NCI-H2029 (cell line): ENCODE measurements around the gene ARID1B.
A peak's percentile ranks its signal among the peaks of the same experiment; 100 is the strongest.

Source experiments
- DNase-seq: peaks from one replicate; lab custom pipeline; 2025; lab: John Stamatoyannopoulos, UW

Gene ARID1B

DNA sequence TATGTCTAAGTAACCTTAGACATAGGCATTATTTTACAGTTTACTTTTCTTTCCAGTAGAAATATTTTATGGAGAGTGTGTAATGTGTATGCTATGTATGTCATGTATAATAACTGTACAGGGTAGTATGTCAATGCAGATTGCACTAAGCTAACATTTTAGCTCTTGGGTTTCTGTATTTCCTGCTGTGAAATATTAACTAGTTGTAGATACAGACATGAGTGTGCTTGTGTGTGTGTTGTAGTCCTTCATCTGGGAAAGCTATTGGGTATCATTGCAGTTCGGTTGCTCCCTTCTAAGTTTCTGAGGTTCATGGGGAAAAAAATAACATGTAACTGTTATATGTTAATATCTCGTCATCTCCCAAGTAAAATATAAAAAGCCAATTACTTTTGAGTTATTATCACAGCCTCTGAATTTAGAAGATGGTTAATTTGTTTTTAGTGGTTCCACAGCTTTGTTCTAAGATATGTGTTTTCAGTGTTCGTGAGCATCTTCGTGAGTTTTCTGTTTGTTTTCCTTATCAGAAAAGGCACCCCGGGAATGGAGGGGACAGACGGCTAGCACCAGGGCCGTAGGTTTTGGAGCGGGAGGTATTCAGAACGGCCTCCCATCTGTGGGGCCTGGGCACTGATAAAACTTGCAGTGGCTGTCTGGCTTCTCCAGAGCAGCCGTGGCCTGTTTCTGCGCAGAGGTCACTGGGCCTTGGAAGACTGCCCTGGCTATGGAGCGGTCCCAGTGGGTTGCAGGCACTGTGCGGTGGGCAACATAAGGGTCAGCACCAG lies 215.0 kb downstream of the ARID1B start:
- no peak for DNase-seq

DNA sequence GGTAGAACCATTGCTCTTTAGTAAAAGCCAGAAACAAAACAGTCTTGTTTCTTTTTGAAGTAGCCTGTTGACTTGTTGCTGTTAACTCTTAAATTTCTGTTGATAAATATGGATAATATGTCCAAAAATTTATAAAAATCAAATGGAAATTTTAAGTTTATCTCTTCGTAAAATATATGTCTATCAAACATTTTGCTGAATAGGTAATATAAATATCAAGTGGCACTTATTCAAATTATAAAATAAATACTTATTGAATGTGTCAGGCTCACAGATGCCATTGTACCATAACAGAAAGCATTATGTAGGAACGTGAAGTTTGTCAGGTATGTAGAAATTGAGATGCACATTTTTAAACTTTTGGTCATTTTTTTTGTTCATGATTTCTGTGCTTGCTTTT lies 216.5 kb downstream of the ARID1B start:
- no peak for DNase-seq

DNA sequence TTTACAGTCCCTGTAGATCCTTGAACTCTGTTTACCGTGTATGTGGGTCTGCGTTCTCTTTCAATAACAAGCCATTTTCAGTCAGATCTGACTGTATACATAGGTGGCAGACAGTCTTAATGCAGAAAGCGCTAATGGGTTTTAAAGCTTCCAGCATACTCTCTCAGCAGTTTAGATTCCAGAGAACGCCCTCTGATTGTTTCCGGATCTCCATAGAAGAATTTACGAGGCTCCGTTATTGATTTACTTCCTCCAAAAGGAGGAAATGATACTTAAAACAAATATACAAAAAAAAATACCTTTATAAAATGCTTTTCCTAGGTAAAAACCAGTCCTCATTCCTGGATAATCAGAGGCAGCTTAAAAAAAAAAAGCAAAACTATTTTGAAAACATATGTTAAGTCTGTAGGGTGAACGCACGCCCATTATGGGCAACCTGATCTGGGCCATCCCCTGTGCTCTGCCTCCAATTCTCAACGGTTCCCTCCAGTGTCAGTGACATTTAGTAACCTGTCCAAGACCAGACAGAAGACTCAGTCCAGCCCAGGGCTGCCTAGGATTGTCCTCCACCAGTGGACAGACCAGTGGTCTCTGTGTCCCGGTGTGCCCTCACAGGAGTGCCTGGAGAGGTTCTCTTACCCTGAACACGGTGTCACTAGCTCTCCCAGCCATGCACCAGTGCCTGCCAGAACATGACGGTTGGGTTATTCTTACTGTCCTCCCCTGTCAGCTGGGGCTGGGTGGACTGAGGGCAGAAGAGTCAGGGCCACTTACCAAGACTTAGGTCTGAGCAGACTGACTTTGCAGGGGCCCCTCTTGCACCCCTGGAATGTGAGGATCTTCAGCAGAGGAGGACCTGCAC lies 217.3 kb downstream of the ARID1B start:
- no peak for DNase-seq

DNA sequence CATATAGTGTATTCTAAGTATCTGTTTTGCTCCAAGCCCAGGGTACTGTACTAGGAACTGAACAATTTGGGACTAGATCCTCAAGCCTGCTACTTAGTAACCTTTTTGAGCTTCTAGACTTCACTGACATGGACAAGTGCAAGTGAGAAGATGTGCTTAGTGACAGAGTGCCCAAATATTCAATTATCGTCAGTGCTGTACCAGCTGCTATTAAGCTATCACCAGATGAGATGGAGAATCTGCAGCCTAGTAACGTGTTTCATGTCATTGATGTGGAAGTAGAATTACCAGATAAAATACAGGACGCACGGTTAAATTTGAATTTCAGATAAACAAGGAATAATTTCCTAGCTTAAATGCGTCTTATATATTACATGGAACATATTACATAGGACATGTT lies 218.3 kb downstream of the ARID1B start:
- no peak for DNase-seq

DNA sequence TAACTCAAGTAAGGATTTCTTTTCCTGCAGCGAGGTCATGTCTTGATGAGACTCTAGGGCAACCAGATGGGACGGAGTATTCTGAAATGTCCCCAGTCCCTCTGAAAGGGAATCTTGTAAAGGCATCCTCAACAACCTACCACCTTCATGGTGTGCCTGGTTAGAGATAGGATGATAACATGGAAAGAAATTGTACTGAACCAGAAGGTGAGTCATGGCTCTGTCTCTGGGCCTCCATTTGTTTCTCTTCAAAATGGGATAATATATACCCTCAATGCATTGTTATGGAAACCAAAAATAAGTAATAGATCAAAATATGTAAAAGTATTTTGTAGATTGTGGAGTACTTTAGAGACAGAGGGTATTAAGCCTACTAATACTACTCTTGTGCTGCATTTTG lies 219.1 kb downstream of the ARID1B start:
- no peak for DNase-seq

DNA sequence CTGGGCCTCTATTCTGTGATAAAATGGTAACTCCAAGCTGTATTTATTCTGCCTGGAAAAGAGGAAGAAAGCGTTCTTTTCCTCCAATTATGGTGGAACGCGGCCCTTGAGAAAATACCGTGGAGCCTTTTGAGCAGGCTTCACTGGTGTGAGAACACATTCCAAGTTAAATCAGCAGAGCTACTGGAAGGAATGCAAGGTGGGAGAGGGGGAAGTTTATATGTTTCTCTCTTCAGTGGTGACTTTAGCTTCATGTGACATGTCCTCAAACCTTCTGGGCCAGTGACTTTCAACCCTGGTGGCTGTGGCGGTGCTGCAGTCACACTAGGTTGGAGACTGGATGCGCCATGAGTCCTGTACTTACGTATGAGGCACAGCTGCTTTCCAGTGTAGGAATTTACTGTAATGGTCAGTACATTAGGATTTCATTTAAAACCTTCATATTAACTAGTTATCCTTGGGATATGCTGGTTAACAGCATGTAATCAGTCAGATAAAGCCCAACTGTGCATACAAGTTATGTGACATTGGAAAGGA lies 221.7 kb downstream of the ARID1B start:
- DNase-seq, result no peak

DNA sequence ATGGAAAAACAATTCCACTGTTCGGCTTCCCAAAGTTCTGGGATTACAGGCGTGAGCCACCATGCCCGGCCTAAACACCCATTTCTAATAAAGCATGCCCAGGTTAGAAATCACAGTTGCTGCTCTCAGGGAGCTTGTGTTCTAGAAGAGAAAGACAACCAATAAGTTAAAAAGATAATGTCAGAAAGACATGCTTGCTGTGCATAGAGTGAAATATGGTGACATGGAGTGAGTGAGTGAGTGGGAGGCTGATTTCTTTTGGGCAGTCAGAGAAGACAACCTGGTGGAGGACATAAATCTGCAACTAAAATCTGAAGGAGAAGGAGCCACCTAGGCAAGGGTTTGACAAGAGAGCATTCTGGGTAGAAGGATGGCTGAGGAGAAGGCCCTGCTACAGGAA lies 222.6 kb downstream of the ARID1B start:
- DNase-seq, result no peak

DNA sequence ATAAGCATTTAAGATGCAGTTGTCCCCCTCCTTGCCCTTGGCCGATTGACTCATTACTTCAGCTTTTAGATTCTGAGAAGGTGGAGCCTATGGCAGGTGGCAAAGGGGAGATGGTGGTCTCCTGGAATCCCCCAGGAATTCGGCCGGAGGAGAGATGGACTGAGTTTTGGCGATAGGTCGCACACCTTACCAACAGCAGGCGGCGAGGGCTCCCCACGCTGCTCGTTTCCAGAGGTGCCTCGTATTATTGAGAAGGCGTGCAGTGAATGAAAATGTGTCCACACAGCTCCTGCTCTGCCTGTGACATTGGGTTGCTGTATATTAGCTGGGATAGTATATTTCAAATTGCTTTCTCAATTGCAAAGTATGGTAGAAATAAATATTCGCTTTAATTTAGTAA lies 224.5 kb downstream of the ARID1B start:
- no peak for DNase-seq

DNA sequence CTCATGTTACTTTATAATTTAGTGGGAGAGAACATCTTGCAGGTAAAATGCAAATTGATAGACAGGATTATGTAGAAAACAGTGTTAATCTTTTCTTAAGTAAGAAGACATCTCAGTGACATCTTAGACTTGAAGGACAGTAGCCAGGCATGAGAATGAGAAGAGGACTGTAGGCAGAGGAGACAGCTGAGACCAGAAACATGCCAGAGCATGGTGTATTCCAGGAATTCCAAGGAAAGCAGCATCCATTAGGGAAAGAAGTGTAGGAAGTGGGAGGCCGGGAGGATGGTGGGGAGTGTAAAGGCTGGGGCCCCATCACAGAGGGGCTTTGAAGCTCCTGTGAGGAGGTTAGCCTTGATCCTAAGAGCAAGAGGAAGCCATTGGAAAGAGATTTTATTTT lies 225.6 kb downstream of the ARID1B start:
- DNase-seq, result no peak

DNA sequence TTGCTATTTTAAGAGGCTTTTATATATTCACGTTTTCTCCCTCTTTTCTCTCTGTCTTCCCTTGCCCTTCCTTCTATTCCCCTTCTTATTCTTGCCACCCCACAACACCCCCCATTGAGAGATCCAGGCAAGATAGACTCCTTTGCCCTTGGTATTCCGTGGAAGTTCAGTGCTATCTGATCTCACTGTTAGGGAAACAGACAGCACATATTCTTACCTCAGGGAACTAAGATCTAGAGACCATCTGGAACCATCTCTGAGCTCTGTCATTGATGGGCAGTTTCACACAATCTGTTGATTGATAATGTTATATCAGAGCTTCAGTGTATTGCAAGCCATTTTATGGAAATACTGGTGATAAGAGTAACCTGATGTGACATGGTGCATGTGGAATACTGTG lies 228.8 kb downstream of the ARID1B start:
- DNase-seq, result no peak

DNA sequence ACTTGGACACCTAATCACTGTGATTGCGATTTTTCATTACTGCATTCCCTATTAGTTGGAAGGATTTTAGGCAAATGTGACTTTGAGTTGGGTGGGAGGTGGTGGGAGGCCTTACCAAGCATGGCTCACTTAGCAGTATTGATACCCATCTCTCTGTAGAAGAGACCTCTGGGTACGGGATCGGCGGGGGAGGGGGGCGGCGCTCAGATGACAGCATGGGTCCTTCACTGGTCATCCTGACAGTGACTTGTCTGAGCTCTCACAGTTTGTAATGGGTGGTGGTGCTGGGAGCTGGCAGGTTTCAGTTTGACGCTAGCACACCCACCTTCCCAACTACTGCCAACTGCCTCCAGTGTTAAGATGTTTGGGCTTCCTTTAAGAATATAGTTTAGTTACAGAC lies 231.4 kb downstream of the ARID1B start:
- DNase-seq, result no peak

DNA sequence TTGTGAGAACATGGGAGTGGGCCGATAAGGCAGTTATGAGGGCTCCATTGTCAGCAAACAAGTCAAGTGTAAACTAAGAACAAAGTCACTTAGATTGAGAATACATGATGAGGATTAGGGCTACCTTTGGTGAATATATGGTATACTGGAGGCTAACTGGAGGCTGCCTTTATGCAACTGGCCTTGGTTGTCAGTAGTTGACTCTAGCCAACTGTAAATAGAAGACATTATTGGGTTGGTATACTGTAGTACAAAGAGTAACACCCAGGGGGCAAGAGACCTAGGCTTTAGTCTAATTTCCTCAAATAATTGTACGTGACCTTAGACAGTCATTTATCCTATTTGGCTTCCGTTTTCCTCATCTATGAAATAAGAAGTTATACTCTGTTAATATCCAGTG lies 235.2 kb downstream of the ARID1B start:
- no peak for DNase-seq

DNA sequence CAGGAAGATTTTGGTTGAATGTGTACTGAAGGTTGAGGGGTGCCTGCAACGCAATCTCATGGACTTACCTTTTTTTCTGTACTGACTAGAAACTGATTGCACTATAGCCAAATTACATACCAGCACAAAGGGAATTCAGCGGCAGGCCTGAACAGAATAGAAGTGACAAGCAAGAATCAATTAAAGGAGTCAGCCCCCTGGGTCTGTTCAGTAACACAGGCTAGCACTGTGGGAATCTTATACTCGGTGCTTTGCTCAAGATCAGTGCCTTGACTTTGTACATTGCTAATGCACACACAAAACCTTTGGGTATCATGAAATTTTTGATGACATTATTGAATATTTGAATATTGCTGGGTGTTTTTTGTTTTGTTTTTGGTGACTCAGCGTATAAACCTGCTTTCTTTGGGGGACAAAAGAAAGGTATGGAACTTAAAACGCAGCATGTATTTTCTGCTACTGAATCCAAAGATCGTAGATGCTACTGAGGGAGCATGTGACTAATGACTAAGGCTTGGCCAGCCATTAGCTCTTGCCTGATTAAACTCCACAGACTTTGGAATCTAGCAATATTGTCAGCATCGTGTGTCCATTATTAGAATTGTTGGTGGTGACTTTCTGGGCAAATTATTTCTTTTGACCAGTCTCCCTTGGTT lies 236.6 kb downstream of the ARID1B start:
- no peak for DNase-seq

DNA sequence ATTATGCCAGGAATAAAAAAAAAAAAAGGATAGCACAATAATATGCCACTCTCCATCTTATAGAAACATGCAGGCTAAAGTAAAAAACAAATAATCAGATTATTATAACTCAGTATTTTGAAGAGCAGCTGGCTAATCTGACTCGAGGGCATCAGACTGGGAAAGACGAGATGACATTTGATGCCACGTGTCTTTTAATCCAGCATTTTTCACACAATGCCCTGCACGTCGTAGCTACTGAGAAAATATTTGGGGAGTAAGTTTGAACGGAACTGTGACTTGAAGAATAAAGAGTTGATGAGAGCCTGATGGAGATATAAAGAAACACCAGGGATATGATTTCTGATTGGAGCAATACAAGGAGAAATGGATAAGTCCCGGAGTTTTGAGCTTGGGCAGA lies 237.7 kb downstream of the ARID1B start:
- DNase-seq, result no peak

DNA sequence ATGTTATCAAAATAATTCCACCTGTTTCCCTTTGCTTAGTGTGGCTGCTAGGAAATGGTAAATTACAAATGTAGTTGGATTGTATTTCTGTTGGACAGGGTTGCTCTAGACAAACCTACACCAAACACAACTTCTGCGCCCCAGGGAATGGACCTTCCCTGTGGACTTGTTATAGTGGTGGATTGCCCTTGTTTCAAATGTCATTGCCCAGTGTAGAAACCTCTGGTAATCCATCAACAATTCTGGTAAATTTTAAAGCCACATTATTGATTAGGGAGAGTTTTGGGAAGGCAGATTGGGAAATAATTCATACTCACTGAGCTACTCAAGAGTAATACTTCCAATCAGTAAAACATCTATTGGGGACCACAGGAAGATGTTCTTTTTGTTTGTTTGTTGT lies 239.8 kb downstream of the ARID1B start:
- no peak for DNase-seq

DNA sequence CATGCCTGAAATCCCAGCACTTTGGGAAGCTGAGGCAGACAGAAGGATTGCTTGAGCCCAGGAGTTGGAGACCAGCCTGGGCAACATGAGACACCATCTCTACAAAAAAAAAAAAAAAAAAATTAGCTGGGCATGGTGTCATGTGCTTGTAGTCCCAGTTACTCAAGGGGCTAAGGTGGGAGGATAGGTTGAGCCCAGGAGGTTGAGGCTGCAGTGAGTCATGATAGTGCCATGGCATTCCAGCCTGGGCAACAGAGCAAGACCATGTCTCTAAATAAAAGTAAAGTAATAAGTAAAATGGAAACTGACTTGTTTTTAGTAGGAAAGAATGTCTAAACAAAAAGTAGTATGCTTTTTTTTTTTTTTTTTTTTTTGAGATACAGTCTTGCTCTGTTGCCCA lies 240.7 kb downstream of the ARID1B start:
- DNase-seq, result no peak

DNA sequence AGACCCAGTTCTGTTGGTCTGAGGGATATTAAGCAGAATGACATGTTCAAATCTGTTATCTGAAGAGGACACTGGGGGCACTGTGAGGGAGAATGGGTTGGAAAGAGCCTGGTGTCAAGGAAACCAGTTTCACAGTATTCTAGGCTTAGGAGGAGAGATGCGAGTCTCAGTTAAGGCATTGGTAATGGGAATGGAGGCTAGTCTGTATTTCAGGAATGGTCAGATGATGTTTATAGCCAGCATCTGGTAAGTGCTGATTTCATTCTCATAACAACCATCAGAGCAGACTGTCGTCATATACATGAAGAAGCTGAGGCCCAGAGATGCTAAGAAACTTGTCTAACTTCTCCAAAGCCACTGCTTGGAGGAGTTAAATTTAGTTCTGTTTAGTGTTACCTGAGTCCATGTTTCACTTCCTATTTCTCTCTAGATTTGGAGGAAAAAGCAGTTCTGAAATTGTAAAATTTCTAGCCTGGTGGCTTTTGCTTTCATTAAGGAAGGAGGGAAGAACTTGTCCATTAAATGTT lies 242.0 kb downstream of the ARID1B start:
- DNase-seq, result no peak

DNA sequence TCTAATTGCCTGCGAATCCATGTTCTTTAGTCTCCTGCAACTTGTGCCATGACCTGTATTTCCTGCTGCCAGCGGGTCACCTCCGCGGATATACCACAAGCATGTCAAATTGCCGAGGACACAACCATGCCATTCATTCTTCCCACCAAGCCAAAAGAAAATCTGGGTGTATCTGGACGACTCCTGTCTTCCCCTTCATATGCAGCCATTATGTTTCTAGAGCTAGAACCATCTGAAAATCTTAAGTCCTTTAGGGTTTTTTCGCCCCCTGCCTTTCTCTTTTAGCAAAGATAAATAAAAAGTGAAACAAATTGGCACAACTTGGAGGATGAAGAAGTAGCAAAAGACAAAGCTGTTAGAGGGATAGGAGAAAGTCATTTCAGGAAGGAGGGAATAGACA lies 242.6 kb downstream of the ARID1B start:
- no peak for DNase-seq

DNA sequence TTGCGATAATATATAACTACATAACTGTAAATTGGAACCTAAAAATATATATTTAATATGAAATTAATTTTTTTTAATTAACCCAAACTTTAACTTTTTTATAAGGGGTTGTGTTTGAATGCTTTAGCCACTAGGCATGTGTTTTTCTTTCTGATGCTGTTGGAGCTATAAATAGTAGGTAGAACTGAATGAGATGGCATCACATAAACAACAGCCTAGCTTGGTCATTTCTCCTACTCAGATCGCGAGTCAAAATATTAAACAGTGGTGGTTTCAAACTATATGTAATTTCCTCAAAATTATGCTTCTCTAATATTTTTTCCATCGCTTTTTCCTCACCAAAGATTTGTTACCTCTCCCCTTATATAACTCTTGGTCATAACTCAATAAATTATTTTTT lies 243.2 kb downstream of the ARID1B start:
- DNase-seq, result no peak

DNA sequence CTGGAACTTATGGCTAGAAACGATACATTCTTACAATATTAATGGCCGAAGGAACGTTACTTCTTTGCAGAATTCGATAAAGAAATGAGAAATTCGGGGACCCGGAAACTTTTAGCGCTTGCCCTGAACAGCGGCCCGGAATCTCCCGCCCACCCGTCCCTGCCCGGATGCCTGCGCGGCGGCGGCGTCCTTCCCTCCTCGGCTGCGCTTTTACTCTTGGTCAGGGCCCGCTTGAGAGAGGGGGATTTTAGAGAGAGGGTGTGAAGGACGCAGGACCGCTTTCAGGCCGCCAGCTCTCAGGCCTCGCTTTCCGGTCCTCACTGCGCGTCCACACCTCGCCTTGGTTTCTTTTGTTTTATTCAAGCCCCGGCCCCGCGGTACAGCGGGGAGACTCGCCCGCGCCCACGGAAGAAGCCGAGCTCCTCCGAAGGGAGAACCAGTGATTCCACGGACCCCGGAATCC lies 243.7 kb downstream of the ARID1B start:
- DNase-seq, result peak; percentile 49

DNA sequence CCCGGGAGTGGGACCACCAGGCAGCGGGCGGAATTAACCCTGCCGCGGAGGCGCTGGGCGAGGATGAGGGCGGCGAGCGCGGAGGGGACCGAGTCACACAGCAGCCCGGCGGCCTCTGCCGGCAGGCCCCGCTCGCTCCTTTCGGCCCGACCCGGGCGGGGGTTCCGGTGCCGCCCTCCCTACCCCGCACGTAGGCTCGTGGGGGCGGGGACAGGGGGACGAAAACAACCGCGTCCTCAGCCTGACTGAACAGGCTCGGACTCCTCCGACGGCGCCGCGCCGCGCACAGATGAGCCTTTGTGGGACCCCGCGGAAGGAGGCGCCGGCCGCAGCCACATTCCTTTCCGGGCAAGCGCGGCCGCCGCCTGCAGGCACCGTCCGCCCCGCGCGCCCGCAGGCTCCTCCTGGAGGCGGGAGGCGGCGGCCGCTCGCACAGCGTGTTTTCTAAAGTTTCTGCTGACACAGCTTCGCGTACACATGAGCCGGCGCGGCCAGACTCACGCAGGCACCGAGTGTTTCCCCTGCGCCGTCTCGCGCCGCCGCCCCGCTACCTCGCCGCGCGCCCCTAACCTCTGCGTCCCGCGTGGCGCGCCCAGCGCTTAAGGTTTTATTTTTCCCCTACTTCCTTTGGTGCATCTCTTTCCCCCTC lies 244.3 kb downstream of the ARID1B start:
- peak; percentile 82 for DNase-seq
